Measurements from ENCODE around the gene TSPAN18. TPM values are rescaled to one million over a fixed set of nuclear protein-coding genes. Genes with fewer than 3 reads are reported as not detected.
A peak's percentile ranks its signal among the peaks of the same experiment; 100 is the strongest.

TSPAN18 gene
- total and polyA plus RNA-seq, 2 of the 8 experiments (the other 6 are each of a cell fraction or from before 2014, with no cell fraction given): 5.2 to 10.2 TPM

- no peak overlapping the region for H4K8ac ChIP-seq (ENCODE audit: extremely low read depth, insufficient read depth, low read length)
- peaks cover 2 to 9% of the 10 kb centered on the region in 2 experiments for H4K20me1 ChIP-seq (replicated peaks in 1 of 2; ENCODE audit: control insufficient read depth in 1 of 2, insufficient read depth in 2 of 2, low read length in 2 of 2)
- no peak overlapping the region for H3K4ac ChIP-seq (replicated peaks; ENCODE audit: insufficient read length, low read depth, low read length)
- H2BK15ac ChIP-seq (ENCODE audit: low read length): no peak overlapping the region
- peaks cover 0 to 8% of the 10 kb centered on the region in 2 experiments; a peak in 3 of 4 replicates for H3K79me2 ChIP-seq (ENCODE audit: control insufficient read depth in 1 of 2, insufficient read depth in 2 of 2, low read length in 2 of 2)
- H4K91ac ChIP-seq (replicated peaks; ENCODE audit: insufficient read length, low read length): peak overlapping the region; percentile 22
- no peak overlapping the region for H3K14ac ChIP-seq (ENCODE audit: insufficient read length)
- no peak overlapping the region for H2BK5ac ChIP-seq (ENCODE audit: low read depth, low read length)
- no peak overlapping the region for H3K27ac ChIP-seq (ENCODE audit: low read depth, low read length)
- POLR2A ChIA-PET (ENCODE audit: partially characterized antibody): interaction anchor here (0.8 to 2.8 kb wide), 10 partner anchors 9 to 168 kb away, joined by 3 to 19 read pairs (median 4); no protein-coding TSS in a partner anchor
- H2BK12ac ChIP-seq (ENCODE audit: low read depth, low read length): peak overlapping the region; percentile 39; the same call in 1 of the 2 replicates
- DNase-seq (ENCODE audit: low read depth in 1 of 2, low spot score in 2 of 2): no peak
- no peak overlapping the region for H3K23ac ChIP-seq (ENCODE audit: insufficient read length)
- no peak overlapping the region for H2AK5ac ChIP-seq (ENCODE audit: low read depth, low read length)
- peaks cover 4% of the 10 kb centered on the region for H3K79me1 ChIP-seq (ENCODE audit: low read depth, low read length)
- no peaks in the 10 kb centered on the region for H3K9me3 ChIP-seq (ENCODE audit: insufficient read depth in 2 of 2, low read depth in 1 of 2, low read length in 1 of 2)
- H2AFZ ChIP-seq (ENCODE audit: low read length): no peak overlapping the region
- CTCF ChIA-PET (ENCODE audit: partially characterized antibody): interaction anchor here (0.6 to 24.5 kb wide), 42 partner anchors 8 to 402 kb away, joined by 3 to 1347 read pairs (median 5); partner anchors contain the start of gene TP53I11
- peaks cover 0 to 13% (median 7%) of the 10 kb centered on the region in 4 experiments; a peak in 6 of 7 replicates for H3K4me1 ChIP-seq (replicated peaks in 1 of 4; ENCODE audit: control insufficient read depth in 3 of 4, insufficient read depth in 4 of 4, low read length in 3 of 4)
- no peak overlapping the region for H2BK120ac ChIP-seq (replicated peaks; ENCODE audit: low read depth, low read length)
- 87% methylated on average over 12 of the region's 12 CpGs; no CpG with 5 or more reads in 1 of the 2 experiments for WGBS, 2 experiments (ENCODE audit: extremely low coverage in 1 of 2, insufficient coverage in 1 of 2, insufficient read length in 1 of 2, insufficient replicate concordance in 2 of 2, low coverage in 1 of 2, low lambda C conversion rate in 2 of 2, missing lambda C conversion rate in 1 of 2)
- no peak overlapping the region for H3K9ac ChIP-seq (replicated peaks in 1 of 4; ENCODE audit: extremely low read depth in 1 of 4, low read depth in 3 of 4, low read length in 3 of 4)
- peaks cover 4% of the 10 kb centered on the region; the same call in 1 of the 2 replicates for H3K23me2 ChIP-seq (ENCODE audit: low read depth, low read length)
- H3K18ac ChIP-seq (ENCODE audit: extremely low read depth, low read length): no peak overlapping the region
- H3K56ac ChIP-seq (replicated peaks; ENCODE audit: insufficient read length, low read depth, low read length): no peak overlapping the region
- no peaks in the 10 kb centered on the region for H3K27me3 ChIP-seq (replicated peaks in 1 of 4; ENCODE audit: control insufficient read depth in 3 of 4, extremely low read depth in 1 of 4, insufficient read depth in 3 of 4, low read length in 3 of 4)
- peak overlapping the region in 1 of 2 experiments; percentile 49; a peak in 1 of 4 replicates for H3K4me2 ChIP-seq (ENCODE audit: insufficient read depth in 1 of 2, low read depth in 2 of 2, low read length in 2 of 2)
- FAIRE-seq: no peak
- no peak overlapping the region for H4K5ac ChIP-seq (ENCODE audit: insufficient read length, low read depth, low read length)
- 0 out of 8 replicates have a peak overlapping the region, but pooled peaks of 1 of the 4 experiments have one; percentile 18 for H3K4me3 ChIP-seq (ENCODE audit: extremely low read depth in 1 of 4, insufficient read depth in 2 of 4, low read depth in 3 of 4, low read length in 4 of 4)
- no peak overlapping the region; the same call in 1 of the 2 replicates for H2BK20ac ChIP-seq (ENCODE audit: low read length)
- peaks cover 0 to 23% (median 6%) of the 10 kb centered on the region in 4 experiments; a peak in 4 of 8 replicates for H3K36me3 ChIP-seq (ENCODE audit: control insufficient read depth in 2 of 4, insufficient read depth in 4 of 4, low read length in 3 of 4)
- TF ChIP-seq, protein P1, sequence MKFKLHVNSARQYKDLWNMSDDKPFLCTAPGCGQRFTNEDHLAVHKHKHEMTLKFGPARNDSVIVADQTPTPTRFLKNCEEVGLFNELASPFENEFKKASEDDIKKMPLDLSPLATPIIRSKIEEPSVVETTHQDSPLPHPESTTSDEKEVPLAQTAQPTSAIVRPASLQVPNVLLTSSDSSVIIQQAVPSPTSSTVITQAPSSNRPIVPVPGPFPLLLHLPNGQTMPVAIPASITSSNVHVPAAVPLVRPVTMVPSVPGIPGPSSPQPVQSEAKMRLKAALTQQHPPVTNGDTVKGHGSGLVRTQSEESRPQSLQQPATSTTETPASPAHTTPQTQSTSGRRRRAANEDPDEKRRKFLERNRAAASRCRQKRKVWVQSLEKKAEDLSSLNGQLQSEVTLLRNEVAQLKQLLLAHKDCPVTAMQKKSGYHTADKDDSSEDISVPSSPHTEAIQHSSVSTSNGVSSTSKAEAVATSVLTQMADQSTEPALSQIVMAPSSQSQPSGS (IDR thresholded peaks at IDR 0.05; ENCODE audit: low read length): no peak
- TF ChIP-seq POU5F1 (IDR thresholded peaks at IDR 0.05; ENCODE audit: low read depth, low read length) (no peak), E2F6 (IDR thresholded peaks at IDR 0.05) (no peak), SAP30 (IDR thresholded peaks at IDR 0.05; ENCODE audit: insufficient read depth, insufficient replicate concordance, low read length) (no peak), TAF7 (optimal IDR thresholded peaks at IDR 0.05; ENCODE audit: borderline replicate concordance, low read depth, low read length) (no peak), RFX5 (IDR thresholded peaks at IDR 0.05; ENCODE audit: borderline replicate concordance, low read depth, low read length) (no peak), CEBPB (IDR thresholded peaks at IDR 0.05; ENCODE audit: low read depth, low read length) (no peak), TCF12 (IDR thresholded peaks at IDR 0.05; ENCODE audit: low read depth, low read length) (no peak), BACH1 (IDR thresholded peaks at IDR 0.05; ENCODE audit: low read length) (no peak), YY1 (IDR thresholded peaks at IDR 0.05; ENCODE audit: low read depth, low read length) (no peak)
Observed at GRCh38 chr11:44936951-44937543, 210.3 kb downstream of the TSPAN18 start.
